NCI-H510A (cell line): ENCODE results near the gene RTN4IP1.
"Not testable (repeated sequence)": the region's sequence is repeated elsewhere in the genome, so short reads cannot be mapped to it uniquely, and the experiment has no call there.

Source experiments
- DNase-seq: peaks from one replicate; lab custom pipeline; 2025; lab: John Stamatoyannopoulos, UW

RTN4IP1 gene

DNA sequence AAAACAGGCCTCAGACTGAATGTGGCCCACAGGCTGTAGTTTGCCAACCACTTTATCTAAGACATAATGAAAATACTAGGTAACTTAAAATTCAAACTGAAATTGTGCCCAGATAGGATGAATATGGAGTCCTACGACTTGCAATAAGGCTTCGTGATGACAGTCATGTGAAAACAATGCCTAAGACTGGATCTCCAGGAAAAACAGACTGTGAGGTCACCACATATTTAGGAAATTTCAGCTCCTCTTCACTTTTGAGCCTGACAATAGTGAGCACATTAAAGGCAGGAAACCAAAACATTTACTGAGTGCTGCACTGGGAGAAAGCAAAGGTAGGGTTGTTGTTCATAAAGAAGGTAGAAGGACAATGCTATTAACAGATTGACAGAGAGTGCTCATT is 50.0 kb downstream of the RTN4IP1 start:
- DNase-seq, result no peak

DNA sequence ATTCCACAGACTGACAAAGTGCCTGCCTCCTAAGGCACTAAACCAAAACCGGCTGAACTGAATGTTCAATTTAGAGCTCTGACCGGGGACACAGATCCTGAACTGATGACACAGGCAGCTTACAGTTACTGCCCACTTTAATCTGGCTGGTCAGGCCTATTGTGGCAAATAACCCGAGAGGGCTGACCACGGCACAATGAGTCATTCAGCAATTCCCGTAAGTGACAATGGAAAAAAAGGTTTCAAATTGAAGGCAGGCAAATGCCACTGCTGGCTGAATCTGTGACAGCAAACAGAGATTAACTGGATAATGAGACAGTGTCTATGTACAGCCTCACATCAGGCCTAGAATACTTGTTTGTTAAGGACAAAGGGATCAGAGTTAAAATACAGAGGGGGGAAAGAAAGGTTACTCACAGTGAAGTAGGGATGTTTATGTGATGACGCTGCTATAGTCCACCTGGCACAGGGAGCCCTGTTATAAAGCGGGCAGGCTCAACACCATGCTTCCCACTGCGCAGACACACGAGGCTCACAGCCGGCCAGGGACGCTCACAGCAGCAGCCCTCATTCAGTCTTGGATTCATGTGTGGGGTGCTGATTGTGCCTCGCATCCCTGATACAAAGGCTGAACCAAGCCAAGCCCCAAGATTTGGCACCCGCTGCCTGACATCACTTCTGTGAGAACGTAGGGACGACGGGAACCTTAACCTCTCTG is 54.4 kb downstream of the RTN4IP1 start:
- no peak for DNase-seq

DNA sequence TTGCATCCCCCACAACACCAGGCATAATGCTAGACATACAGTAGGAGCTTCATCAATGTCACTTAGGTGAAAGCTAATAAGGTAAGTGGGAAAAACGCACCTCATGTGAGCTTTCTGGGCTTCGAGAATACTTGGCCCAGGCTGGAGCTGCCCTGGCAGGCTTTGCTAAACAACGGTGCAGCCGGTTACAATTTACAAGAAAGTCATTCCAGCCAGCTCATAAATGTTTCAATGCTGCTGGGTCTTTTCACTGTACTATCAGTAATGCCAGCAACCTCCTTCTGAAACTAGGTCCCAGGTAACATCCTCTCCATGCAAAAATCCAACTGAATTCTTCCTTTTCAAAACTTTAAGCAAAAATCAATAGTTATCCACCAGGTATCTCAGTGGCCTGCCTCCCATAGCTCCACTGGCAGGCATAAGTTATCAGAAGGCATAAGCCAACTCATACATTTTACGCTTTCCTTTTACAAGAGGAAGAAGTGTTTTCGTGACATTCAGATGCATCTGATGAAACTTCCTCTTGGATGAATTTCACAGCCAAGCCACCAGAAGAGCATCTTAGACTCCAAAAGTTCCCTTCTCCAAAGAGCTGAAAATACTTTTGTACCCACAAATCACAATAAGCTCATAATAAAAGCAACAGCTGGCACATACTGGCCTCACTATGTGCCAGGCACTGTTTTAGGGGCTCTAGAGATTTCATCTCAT is 56.3 kb downstream of the RTN4IP1 start:
- DNase-seq, result no peak

- DNase-seq, result no peak
Measured at GRCh38 chr6:106572436-106572835, 56.9 kb downstream of the RTN4IP1 start.

DNA sequence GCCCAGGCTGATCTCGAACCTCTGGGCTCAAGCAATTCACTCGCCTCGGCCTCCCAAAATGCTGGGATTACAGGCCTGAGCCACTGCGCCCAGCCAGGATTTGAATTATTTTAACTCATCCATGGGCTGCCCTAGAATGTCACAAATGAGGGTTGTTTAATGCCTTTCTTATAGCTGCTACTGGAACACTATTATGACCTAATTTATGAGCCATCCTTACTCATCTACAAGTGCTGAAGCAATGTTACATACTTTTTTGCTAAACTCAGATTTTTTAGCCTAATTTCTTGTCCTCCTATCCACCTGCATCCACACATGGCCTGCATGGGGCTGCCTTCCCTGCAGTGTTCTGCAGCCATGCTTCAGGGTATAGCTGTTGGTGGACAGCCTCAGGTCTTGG is 59.9 kb downstream of the RTN4IP1 start:
- no peak for DNase-seq

- no peak for DNase-seq
Measured at GRCh38 chr6:106568530-106568929, 60.8 kb downstream of the RTN4IP1 start.

DNA sequence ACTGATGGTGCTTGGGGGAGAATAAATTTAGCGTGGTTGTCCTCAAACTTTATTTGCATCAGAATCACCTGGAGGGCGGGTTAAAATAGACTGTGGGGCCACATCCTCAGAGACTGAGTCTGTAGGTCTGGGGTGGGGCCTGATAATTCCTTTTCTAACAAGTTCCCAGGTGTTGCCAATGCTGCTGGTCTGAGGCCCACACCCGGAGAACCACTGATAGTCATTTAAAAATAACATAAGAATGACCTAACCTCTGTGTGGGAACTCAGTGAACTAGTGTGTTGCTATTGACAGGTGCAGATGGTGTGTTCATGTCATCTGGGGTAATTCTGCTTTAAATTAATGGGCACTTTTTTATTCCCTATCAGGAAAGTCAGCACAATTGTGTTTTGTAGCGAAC is 64.8 kb downstream of the RTN4IP1 start:
- no peak for DNase-seq

GRCh38 chr6:106563614-106564013 is 65.7 kb downstream of the RTN4IP1 start:
- no peak for DNase-seq

GRCh38 chr6:106561686-106562405 is 67.5 kb downstream of the RTN4IP1 start:
- no peak for DNase-seq

DNA sequence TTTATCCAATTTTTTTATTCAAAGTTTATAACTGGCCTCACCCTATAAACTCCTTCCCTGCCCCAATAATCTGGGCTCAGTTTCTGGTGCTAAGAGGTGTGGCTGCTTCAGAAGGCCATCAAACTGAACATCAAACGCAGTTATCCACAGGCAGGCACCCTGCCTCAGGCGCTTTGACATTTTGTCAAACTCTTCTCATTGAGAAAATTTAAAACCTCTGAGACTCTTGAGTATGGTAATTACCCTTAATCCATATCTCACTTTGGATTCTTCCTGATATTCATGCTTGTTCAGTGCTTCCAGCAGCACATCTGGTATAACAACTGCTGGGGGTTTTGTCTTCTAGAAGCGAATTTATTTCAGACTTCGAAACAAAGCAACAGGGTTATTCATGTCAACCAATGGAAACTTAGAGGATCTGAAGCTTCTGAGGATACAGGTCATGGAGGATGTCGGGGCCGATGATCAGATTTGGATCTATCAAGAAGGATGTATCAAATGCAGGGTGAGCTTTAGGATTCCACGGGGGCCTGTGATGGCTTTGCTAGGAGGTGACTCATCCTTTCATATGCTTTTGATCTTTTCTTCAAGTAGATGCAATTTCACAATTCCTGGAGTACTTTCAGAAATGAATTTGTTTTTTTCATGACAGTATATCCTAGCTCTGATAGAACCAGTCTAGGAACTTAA is 68.2 kb downstream of the RTN4IP1 start:
- no peak for DNase-seq

GRCh38 chr6:106559659-106560058 is 69.6 kb downstream of the RTN4IP1 start:
- not testable (repeated sequence) for DNase-seq

GRCh38 chr6:106558364-106558763 is 70.9 kb downstream of the RTN4IP1 start:
- DNase-seq, result no peak

DNA sequence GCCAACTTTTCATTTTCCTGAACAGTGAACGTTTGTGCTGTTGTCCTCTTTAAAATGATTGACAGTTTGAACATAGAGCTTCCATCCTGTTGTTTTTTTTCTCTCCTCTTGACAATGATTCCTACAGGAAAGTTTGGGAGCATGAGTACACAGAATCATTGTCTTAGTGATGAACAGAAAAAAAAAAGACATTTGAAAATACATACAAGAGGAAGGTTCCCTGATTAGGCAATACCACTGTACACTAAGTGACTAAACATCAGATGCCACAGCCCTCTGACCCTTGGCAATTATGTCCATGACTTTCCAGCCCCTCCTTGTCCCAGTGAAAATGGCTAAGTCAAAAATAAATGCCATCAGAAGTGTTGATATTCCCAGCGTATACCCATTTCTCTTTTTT is 71.5 kb downstream of the RTN4IP1 start:
- no peak for DNase-seq

- DNase-seq, result no peak
Measured at GRCh38 chr6:106556368-106556960, 72.8 kb downstream of the RTN4IP1 start.

- no peak for DNase-seq
Measured at GRCh38 chr6:106555767-106556166, 73.5 kb downstream of the RTN4IP1 start.

GRCh38 chr6:106553440-106553839 is 75.9 kb downstream of the RTN4IP1 start:
- DNase-seq, result no peak

GRCh38 chr6:106551155-106551554 is 78.1 kb downstream of the RTN4IP1 start:
- DNase-seq, result no peak

DNA sequence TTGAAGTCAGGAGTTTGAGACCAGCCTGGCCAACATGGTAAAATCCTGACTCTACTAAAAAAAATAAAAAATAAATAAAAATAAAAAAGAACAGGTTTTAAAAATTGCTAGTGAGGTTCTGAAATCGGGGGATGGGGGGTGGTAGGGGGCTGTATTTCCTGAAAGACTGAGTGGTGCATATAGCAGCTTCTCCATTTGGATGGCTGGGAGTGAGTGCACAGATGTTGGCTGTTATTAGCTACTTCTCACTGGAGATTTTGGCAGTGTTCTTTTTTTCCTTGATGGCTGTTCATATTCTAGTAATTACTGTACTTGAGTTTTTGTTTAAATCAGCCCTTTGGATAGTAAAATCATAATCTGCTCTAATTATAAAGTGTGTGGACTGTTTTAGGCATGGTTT is 79.8 kb downstream of the RTN4IP1 start:
- no peak for DNase-seq

GRCh38 chr6:106548926-106549455 is 80.3 kb downstream of the RTN4IP1 start:
- not testable (repeated sequence) for DNase-seq

DNA sequence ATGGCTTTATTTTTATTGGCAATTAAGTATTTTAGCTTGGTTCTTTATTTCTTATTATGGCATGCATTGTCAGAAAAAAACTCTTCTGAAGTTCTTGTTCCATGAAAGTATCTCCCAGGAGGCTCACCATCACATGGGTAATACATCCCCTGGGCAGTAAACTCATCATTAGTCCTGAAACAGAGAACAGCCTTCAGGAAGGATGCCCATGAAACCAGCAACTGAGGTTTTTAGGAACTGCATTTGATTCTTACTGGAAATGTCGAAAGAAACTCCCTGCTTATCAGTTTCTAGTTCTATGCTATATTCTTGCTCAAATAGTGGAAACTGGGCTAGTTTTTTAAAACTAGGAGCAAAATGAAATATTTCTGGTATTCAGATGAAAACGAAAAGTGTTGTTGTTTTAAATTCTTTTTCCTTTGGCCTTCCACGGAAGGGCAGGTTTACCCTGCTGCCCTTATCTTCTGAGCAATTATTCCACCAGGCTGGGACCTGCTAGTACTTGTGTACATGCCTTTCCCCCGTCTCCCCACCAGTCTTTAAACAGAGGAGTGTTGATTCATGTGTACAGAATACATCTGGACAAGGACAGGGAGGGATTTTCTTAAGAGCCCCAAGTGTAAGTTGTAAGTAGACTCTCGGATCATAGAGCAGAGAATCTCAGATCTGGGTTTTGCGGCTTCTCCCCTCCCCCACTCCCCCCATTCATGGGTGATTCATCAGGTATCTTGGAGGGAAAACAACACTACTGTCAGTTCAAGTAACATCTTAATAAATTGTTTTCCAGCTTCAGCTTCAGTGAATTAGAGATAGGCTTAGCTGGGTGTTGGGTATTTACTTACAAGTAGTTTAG is 81.5 kb downstream of the RTN4IP1 start:
- DNase-seq, result no peak
